GM12878 (cell line): Measurements from ENCODE around the gene PPP1R1C.

Source experiments
- CTCF ChIP-seq, 3 experiments: IDR thresholded peaks in 2 of 3; conservative IDR thresholded peaks in 1 of 3; 2 replicates each; pipeline ENCODE4 v1.5.1; 2011; ENCODE audit warnings: low read depth in 3 of 3, low read length in 3 of 3, mild to moderate bottlenecking in 3 of 3, control low read depth in 2 of 3, moderate library complexity in 2 of 3, inconsistent platforms in 1 of 3, mixed read lengths in 1 of 3; ENCODE audit not compliant: control insufficient read depth in 2 of 3, insufficient read depth in 1 of 3; ENCODE audit errors: extremely low read depth in 1 of 3
- EZH2 ChIP-seq: IDR thresholded peaks from 2 replicates; pipeline ENCODE4 v1.6.1; 2012; ENCODE audit warnings: low read depth, mild to moderate bottlenecking, control low read depth, inconsistent platforms, low read length, borderline replicate concordance; ENCODE audit not compliant: control insufficient read depth
- JUNB ChIP-seq: IDR thresholded peaks from 2 replicates; pipeline ENCODE4 v1.6.1; 2016; ENCODE audit warnings: antibody characterized with exemption, mild to moderate bottlenecking
- POLR2A ChIP-seq: IDR thresholded peaks from 2 replicates; pipeline ENCODE4 v1.6.1; 2011; ENCODE audit warnings: low read depth, mild to moderate bottlenecking, low read length

DNA sequence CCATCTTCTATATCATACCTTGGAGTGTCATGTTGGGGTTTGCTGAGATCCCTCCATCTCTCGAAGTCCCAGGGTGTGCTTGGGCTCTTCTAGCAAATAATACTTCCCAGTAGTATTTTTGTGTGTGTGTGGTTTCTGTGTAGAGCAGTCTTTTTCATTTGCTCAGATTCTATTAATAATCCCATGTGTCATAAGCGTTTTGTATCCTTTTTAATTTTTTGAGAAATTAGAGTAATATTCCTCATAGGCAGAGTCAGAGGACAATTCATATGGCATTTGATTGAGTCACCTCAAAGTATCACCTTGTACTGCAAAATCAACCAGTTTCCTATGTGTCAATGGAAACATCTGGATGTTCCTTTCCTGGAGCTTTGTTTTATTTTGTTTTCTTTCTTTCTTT lies 37.4 kb upstream of the PPP1R1C start:
- TF ChIP-seq JUNB (no peak), CTCF (IDR thresholded peaks at IDR 0.05 in 2 of 3, conservative IDR thresholded peaks at IDR 0.05 in 1 of 3; ENCODE audit: control insufficient read depth in 2 of 3, extremely low read depth in 1 of 3, insufficient read depth in 1 of 3, low read depth in 3 of 3, low read length in 3 of 3) (no peak), EZH2 (no peak), POLR2A (no peak)
